ENCODE measurements around the gene C5orf58. TPM values are rescaled to one million over a fixed set of nuclear protein-coding genes. Genes with fewer than 3 reads are reported as not detected.

The C5orf58 gene
- total and polyA plus RNA-seq, 10 of the 15 experiments (the other 5 are each of a cell fraction or from before 2014, with no cell fraction given) = 0.13 to 0.27 (median 0.26) TPM; not detected in 7

GRCh38 chr5:170293273-170293672 is 60.5 kb downstream of the C5orf58 start:
- Histone ChIP-seq H4K20me1 (ENCODE audit: control insufficient read depth, insufficient read depth) (no peaks in the 10 kb centered on the region), H2AFZ (ENCODE audit: control insufficient read depth, low read depth, low read length) (no peak overlapping the region), H3K4me3 (peak overlapping the region; percentile 77), H3K27me3 (replicated peaks in 1 of 2; ENCODE audit: control insufficient read depth in 2 of 2, insufficient read depth in 2 of 2, low read length in 1 of 2) (no peaks in the 10 kb centered on the region), H3K79me2 (ENCODE audit: control insufficient read depth, insufficient read depth, low read length) (peaks cover 33% of the 10 kb centered on the region), H3K4me2 (ENCODE audit: control insufficient read depth, insufficient read depth) (peak overlapping the region; percentile 81), H3K4me1 (ENCODE audit: control insufficient read depth, insufficient read depth, low read length) (peaks cover 15% of the 10 kb centered on the region), H3K27ac (ENCODE audit: control insufficient read depth, insufficient read depth) (no peak overlapping the region), H3K36me3 (ENCODE audit: control insufficient read depth in 2 of 2, insufficient read depth in 2 of 2, low read length in 1 of 2) (peaks cover 9 to 10% of the 10 kb centered on the region in 2 experiments; a peak in 3 of 4 replicates), H3K9ac (ENCODE audit: control insufficient read depth, insufficient read depth, low read length) (0 out of 2 replicates have a peak overlapping the region, but pooled peaks have one; percentile 12), H3K9me3 (replicated peaks; ENCODE audit: control insufficient read depth, insufficient read depth, low read length) (no peaks in the 10 kb centered on the region; the same call in 1 of the 3 replicates)
- CTCF ChIA-PET = interaction anchor here (0.5 to 11.3 kb wide), 16 partner anchors 9 to 117 kb away, joined by 3 to 139 read pairs (median 10); no protein-coding TSS in a partner anchor
- POLR2A ChIA-PET = interaction anchor here (0.7 to 11.9 kb wide), 15 partner anchors 10 to 112 kb away, joined by 3 to 169 read pairs (median 5); no protein-coding TSS in a partner anchor
- peak; percentile 87 for DNase-seq (ENCODE audit: low read depth, low spot score)
- 24% methylated on average over 6 of the region's 6 CpGs for WGBS (ENCODE audit: insufficient coverage, insufficient replicate concordance, low lambda C conversion rate, missing lambda C conversion rate)
- RAD21 ChIA-PET (ENCODE audit: unreplicated experiment) = interaction anchor here (0.6 to 13.4 kb wide), 14 partner anchors 10 to 1631 kb away, joined by 3 to 274 read pairs (median 22); partner anchors contain the start of gene KCNMB1
- no peak for FAIRE-seq
- SMC1A ChIA-PET (ENCODE audit: uncharacterized antibody, unreplicated experiment) = interaction anchor here (1.2 to 23.0 kb wide), 15 partner anchors 9 to 101 kb away, joined by 3 to 451 read pairs (median 27); no protein-coding TSS in a partner anchor
- intact Hi-C loops (cut with micrococcal nuclease; ENCODE audit: unreplicated experiment) (loop anchor here (1.0 kb wide), 2 partner anchors 14 to 38 kb away; no protein-coding TSS in a partner anchor), in situ Hi-C loops (cut with MboI) (no loop called here)
- ATAC-seq = peak; percentile 86
- no TSS peak for BruUV-seq (replicated peaks)
- no peak for TF ChIP-seq NRF1 (conservative IDR thresholded peaks at IDR 0.05; ENCODE audit: low read depth, low read length)
- TF ChIP-seq, protein P1, sequence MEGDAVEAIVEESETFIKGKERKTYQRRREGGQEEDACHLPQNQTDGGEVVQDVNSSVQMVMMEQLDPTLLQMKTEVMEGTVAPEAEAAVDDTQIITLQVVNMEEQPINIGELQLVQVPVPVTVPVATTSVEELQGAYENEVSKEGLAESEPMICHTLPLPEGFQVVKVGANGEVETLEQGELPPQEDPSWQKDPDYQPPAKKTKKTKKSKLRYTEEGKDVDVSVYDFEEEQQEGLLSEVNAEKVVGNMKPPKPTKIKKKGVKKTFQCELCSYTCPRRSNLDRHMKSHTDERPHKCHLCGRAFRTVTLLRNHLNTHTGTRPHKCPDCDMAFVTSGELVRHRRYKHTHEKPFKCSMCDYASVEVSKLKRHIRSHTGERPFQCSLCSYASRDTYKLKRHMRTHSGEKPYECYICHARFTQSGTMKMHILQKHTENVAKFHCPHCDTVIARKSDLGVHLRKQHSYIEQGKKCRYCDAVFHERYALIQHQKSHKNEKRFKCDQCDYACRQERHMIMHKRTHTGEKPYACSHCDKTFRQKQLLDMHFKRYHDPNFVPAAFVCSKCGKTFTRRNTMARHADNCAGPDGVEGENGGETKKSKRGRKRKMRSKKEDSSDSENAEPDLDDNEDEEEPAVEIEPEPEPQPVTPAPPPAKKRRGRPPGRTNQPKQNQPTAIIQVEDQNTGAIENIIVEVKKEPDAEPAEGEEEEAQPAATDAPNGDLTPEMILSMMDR (IDR thresholded peaks at IDR 0.05 in 2 of 3, conservative IDR thresholded peaks at IDR 0.05 in 1 of 3; ENCODE audit: control insufficient read depth in 2 of 3, extremely low read depth in 1 of 3, insufficient read depth in 1 of 3, low read depth in 3 of 3, low read length in 3 of 3) = peak in 1 of 3 experiments; percentile 19; a peak in 1 of 6 replicates
- peak; percentile 37 to 76; a peak in 1 of 4 replicates for TF ChIP-seq BHLHE40 (IDR thresholded peaks at IDR 0.05; ENCODE audit: borderline replicate concordance in 1 of 2, low read depth in 2 of 2, low read length in 1 of 2)
- TF ChIP-seq EED (IDR thresholded peaks at IDR 0.05; ENCODE audit: low read depth) = peak; percentile 76; the same call in 1 of the 2 replicates
- peak; percentile 78; the same call in 1 of the 2 replicates for TF ChIP-seq IKZF1 (conservative IDR thresholded peaks at IDR 0.05)
- peak; percentile 24; the same call in 1 of the 2 replicates for TF ChIP-seq SPI1 (IDR thresholded peaks at IDR 0.05; ENCODE audit: borderline replicate concordance, insufficient read depth, low read depth, low read length)
- no peak for TF ChIP-seq MTA3 (IDR thresholded peaks at IDR 0.05; ENCODE audit: borderline replicate concordance, low read length)
- TF ChIP-seq, protein P2, sequence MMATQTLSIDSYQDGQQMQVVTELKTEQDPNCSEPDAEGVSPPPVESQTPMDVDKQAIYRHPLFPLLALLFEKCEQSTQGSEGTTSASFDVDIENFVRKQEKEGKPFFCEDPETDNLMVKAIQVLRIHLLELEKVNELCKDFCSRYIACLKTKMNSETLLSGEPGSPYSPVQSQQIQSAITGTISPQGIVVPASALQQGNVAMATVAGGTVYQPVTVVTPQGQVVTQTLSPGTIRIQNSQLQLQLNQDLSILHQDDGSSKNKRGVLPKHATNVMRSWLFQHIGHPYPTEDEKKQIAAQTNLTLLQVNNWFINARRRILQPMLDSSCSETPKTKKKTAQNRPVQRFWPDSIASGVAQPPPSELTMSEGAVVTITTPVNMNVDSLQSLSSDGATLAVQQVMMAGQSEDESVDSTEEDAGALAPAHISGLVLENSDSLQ (IDR thresholded peaks at IDR 0.05) = peak; percentile 52; the same call in 1 of the 2 replicates
- TF ChIP-seq POU2F2 (IDR thresholded peaks at IDR 0.05; ENCODE audit: borderline replicate concordance, low read depth, low read length) = peak; percentile 48; the same call in 1 of the 3 replicates
- TF ChIP-seq MEF2A (IDR thresholded peaks at IDR 0.05; ENCODE audit: insufficient read depth, low read depth, low read length) = 0 out of 2 replicates have a peak, but pooled peaks have one; percentile 25
- TF ChIP-seq, protein P3, sequence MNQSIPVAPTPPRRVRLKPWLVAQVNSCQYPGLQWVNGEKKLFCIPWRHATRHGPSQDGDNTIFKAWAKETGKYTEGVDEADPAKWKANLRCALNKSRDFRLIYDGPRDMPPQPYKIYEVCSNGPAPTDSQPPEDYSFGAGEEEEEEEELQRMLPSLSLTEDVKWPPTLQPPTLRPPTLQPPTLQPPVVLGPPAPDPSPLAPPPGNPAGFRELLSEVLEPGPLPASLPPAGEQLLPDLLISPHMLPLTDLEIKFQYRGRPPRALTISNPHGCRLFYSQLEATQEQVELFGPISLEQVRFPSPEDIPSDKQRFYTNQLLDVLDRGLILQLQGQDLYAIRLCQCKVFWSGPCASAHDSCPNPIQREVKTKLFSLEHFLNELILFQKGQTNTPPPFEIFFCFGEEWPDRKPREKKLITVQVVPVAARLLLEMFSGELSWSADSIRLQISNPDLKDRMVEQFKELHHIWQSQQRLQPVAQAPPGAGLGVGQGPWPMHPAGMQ (IDR thresholded peaks at IDR 0.05; ENCODE audit: borderline replicate concordance) = peak; percentile 55; the same call in 1 of the 2 replicates
- 0 out of 2 replicates have a peak, but pooled peaks have one; percentile 4 for TF ChIP-seq BCL11A (IDR thresholded peaks at IDR 0.05; ENCODE audit: low read depth, low read length)
- TF ChIP-seq ZSCAN29 (IDR thresholded peaks at IDR 0.05) = no peak
- TF ChIP-seq, protein P4, sequence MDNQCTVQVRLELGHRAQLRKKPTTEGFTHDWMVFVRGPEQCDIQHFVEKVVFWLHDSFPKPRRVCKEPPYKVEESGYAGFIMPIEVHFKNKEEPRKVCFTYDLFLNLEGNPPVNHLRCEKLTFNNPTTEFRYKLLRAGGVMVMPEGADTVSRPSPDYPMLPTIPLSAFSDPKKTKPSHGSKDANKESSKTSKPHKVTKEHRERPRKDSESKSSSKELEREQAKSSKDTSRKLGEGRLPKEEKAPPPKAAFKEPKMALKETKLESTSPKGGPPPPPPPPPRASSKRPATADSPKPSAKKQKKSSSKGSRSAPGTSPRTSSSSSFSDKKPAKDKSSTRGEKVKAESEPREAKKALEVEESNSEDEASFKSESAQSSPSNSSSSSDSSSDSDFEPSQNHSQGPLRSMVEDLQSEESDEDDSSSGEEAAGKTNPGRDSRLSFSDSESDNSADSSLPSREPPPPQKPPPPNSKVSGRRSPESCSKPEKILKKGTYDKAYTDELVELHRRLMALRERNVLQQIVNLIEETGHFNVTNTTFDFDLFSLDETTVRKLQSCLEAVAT (IDR thresholded peaks at IDR 0.05) = peak; percentile 99
- TF ChIP-seq MEF2B (IDR thresholded peaks at IDR 0.05; ENCODE audit: partially characterized antibody, poor library complexity, severe bottlenecking) = peak; percentile 97
- no peak for TF ChIP-seq TARDBP (IDR thresholded peaks at IDR 0.05; ENCODE audit: borderline replicate concordance)
- peak; percentile 78 for TF ChIP-seq NR2F1 (conservative IDR thresholded peaks at IDR 0.05)

Measured in GM12878 (cell line).